ENCODE measurements around the gene INMT.

Gene INMT

DNA sequence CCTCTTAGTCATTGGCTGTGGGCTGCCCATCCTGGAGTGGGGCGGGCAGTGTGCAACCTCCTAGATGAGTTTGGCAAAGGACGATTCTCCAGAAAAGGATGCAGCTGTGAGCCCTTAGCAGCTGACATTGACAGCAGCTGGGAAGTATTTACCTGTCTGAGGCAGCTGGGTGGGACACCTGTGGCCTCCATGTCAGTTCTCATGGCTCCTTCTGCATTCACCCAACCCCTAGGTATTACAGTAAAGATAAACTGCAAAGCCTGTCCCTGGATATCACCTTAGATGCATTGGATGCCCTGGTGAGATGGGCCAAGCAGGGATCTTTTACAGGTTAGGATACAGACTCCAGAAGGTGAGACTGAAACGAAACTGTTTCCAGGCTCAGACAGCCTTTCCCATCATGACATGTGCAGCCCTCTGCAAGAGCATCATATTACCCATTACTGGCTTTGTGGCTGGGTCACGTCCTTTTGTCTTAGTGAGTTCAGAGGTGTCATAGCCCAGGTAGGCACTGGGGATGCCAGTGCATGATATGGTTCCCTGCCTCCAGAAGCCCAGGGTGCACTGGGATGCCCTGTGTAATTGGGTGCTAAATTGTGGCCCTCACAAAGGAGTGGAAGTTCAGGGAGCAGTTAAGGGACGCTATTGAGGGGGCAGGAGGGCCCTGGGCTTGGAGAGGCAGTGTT, 48.2 kb downstream of the INMT start:
- Histone ChIP-seq H3K9me3 (ENCODE audit: insufficient read depth, low read depth, low read length) (no peaks in the 10 kb centered on the region), H3K23ac (ENCODE audit: low read length) (no peak overlapping the region), H3K79me1 (ENCODE audit: low read length) (peaks cover 25% of the 10 kb centered on the region), H3K9ac (ENCODE audit: low read length) (no peak overlapping the region), H3K4me1 (ENCODE audit: control insufficient read depth in 1 of 2, insufficient read depth in 2 of 2, low read length in 2 of 2) (peaks cover 44 to 49% of the 10 kb centered on the region in 2 experiments), H4K8ac (ENCODE audit: low read depth, low read length) (no peak overlapping the region), H4K91ac (ENCODE audit: low read depth, low read length) (peak overlapping the region; percentile 16), H2AK5ac (ENCODE audit: low read length) (no peak overlapping the region), H3K4me3 (ENCODE audit: low read depth, low read length) (no peak overlapping the region), H3K4me2 (ENCODE audit: low read length) (no peak overlapping the region), H2BK120ac (ENCODE audit: insufficient read depth, low read length, poor library complexity) (no peak overlapping the region), H3K27me3 (ENCODE audit: insufficient read depth, low read length) (no peaks in the 10 kb centered on the region), H3K14ac (ENCODE audit: low read length) (no peak overlapping the region), H3K79me2 (ENCODE audit: control insufficient read depth, insufficient read depth, low read length, poor library complexity) (peaks cover 1% of the 10 kb centered on the region), H3K27ac (ENCODE audit: low read depth, low read length) (peak overlapping the region; percentile 10), H2AFZ (ENCODE audit: insufficient read depth, low read length, poor library complexity) (no peak overlapping the region), H3K36me3 (ENCODE audit: control insufficient read depth in 1 of 2, insufficient read depth in 2 of 2, low read length in 2 of 2) (peaks cover 2% of the 10 kb centered on the region in 2 experiments), H2BK12ac (ENCODE audit: low read length) (peak overlapping the region; percentile 11), H3K4ac (ENCODE audit: low read depth, low read length) (no peak overlapping the region), H3K18ac (ENCODE audit: low read length) (no peak overlapping the region), H2BK5ac (ENCODE audit: low read depth, low read length, poor library complexity) (no peak overlapping the region), H4K12ac (ENCODE audit: low read depth, low read length) (no peak overlapping the region)
- no CpG with 5 or more reads among the region's 5 CpGs for WGBS (ENCODE audit: extremely low coverage, insufficient coverage, insufficient read length)
- DNase-seq: no peak

DNA sequence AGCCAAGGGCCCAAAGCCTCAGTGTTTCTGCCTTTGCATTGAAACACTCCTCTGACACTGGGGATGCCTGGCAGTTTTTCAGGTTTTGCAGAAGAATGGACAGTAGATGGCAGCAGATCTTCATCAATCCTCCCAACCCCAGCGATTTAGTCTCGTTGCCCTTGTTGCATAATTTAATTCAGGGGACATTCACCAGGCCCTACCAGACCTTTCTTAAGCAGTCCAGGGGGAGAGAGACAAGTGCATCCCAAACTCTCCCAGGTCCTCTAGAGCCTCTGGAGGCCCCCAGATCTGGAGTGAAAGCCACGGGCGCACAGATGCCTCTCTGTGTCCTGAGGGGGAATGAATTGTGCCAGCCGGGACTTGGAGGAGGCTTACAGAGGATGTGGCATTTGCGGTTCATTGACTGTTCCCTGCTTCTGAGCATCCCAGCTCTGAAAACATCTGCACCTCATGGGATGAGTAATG, 48.9 kb downstream of the INMT start:
- Histone ChIP-seq H3K36me3 (ENCODE audit: control insufficient read depth in 1 of 2, insufficient read depth in 2 of 2, low read length in 2 of 2) (peaks cover 2% of the 10 kb centered on the region in 2 experiments), H3K9me3 (ENCODE audit: insufficient read depth, low read depth, low read length) (no peaks in the 10 kb centered on the region), H3K27me3 (ENCODE audit: insufficient read depth, low read length) (no peaks in the 10 kb centered on the region), H3K4me2 (ENCODE audit: low read length) (no peak overlapping the region), H4K91ac (ENCODE audit: low read depth, low read length) (no peak overlapping the region), H2AFZ (ENCODE audit: insufficient read depth, low read length, poor library complexity) (no peak overlapping the region), H3K27ac (ENCODE audit: low read depth, low read length) (no peak overlapping the region), H2AK5ac (ENCODE audit: low read length) (no peak overlapping the region), H2BK12ac (ENCODE audit: low read length) (no peak overlapping the region), H3K18ac (ENCODE audit: low read length) (no peak overlapping the region), H3K4me1 (ENCODE audit: control insufficient read depth in 1 of 2, insufficient read depth in 2 of 2, low read length in 2 of 2) (peaks cover 41 to 44% of the 10 kb centered on the region in 2 experiments), H4K12ac (ENCODE audit: low read depth, low read length) (no peak overlapping the region), H3K14ac (ENCODE audit: low read length) (no peak overlapping the region), H3K9ac (ENCODE audit: low read length) (no peak overlapping the region), H4K8ac (ENCODE audit: low read depth, low read length) (no peak overlapping the region), H3K23ac (ENCODE audit: low read length) (no peak overlapping the region), H2BK120ac (ENCODE audit: insufficient read depth, low read length, poor library complexity) (no peak overlapping the region), H3K4me3 (ENCODE audit: low read depth, low read length) (no peak overlapping the region), H3K4ac (ENCODE audit: low read depth, low read length) (no peak overlapping the region), H2BK5ac (ENCODE audit: low read depth, low read length, poor library complexity) (no peak overlapping the region), H3K79me1 (ENCODE audit: low read length) (peaks cover 21% of the 10 kb centered on the region), H3K79me2 (ENCODE audit: control insufficient read depth, insufficient read depth, low read length, poor library complexity) (peaks cover 1% of the 10 kb centered on the region)
- no CpG with 5 or more reads among the region's 6 CpGs for WGBS (ENCODE audit: extremely low coverage, insufficient coverage, insufficient read length)
- DNase-seq: peak; percentile 19 to 75

DNA sequence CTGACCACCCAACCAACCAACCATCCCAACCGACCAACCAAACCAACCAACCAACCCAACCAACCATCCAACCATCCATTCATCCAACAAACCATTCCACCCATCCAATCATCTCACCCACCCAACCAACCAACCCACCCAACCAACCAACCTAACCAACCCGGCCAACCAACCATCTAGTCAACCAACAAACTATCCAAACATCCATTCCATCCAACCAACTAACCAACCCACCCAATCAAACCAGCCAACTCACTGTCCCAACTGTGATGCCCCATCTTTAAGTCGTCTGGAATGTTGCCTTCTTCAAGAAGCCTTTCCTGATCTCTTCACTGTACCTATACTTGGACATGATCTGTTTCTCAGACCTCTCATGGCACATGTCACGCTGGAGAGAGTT, 50.9 kb downstream of the INMT start:
- no peak overlapping the region for H4K12ac ChIP-seq (ENCODE audit: low read depth, low read length)
- no peak overlapping the region for H2AFZ ChIP-seq (ENCODE audit: insufficient read depth, low read length, poor library complexity)
- H2BK12ac ChIP-seq (ENCODE audit: low read length): peak overlapping the region; percentile 32
- H2AK5ac ChIP-seq (ENCODE audit: low read length): no peak overlapping the region
- H3K18ac ChIP-seq (ENCODE audit: low read length): no peak overlapping the region
- H3K4me3 ChIP-seq (ENCODE audit: low read depth, low read length): no peak overlapping the region
- peaks cover 28 to 30% of the 10 kb centered on the region in 2 experiments for H3K4me1 ChIP-seq (ENCODE audit: control insufficient read depth in 1 of 2, insufficient read depth in 2 of 2, low read length in 2 of 2)
- DNase-seq: no peak
- H2BK5ac ChIP-seq (ENCODE audit: low read depth, low read length, poor library complexity): no peak overlapping the region
- H3K4ac ChIP-seq (ENCODE audit: low read depth, low read length): no peak overlapping the region
- no peak overlapping the region for H4K91ac ChIP-seq (ENCODE audit: low read depth, low read length)
- 100% methylated on average over 2 of the region's 4 CpGs for WGBS (ENCODE audit: extremely low coverage, insufficient coverage, insufficient read length)
- H3K23ac ChIP-seq (ENCODE audit: low read length): no peak overlapping the region
- H2BK120ac ChIP-seq (ENCODE audit: insufficient read depth, low read length, poor library complexity): no peak overlapping the region
- H3K9ac ChIP-seq (ENCODE audit: low read length): no peak overlapping the region
- no peak overlapping the region for H3K27ac ChIP-seq (ENCODE audit: low read depth, low read length)
- H3K9me3 ChIP-seq (ENCODE audit: insufficient read depth, low read depth, low read length): no peaks in the 10 kb centered on the region
- H4K8ac ChIP-seq (ENCODE audit: low read depth, low read length): no peak overlapping the region
- H3K79me2 ChIP-seq (ENCODE audit: control insufficient read depth, insufficient read depth, low read length, poor library complexity): no peaks in the 10 kb centered on the region
- H3K14ac ChIP-seq (ENCODE audit: low read length): no peak overlapping the region
- no peak overlapping the region for H3K4me2 ChIP-seq (ENCODE audit: low read length)
- no peaks in the 10 kb centered on the region for H3K27me3 ChIP-seq (ENCODE audit: insufficient read depth, low read length)
- no peaks in the 10 kb centered on the region for H3K36me3 ChIP-seq (ENCODE audit: control insufficient read depth in 1 of 2, insufficient read depth in 2 of 2, low read length in 2 of 2)
- peaks cover 8% of the 10 kb centered on the region for H3K79me1 ChIP-seq (ENCODE audit: low read length)

DNA sequence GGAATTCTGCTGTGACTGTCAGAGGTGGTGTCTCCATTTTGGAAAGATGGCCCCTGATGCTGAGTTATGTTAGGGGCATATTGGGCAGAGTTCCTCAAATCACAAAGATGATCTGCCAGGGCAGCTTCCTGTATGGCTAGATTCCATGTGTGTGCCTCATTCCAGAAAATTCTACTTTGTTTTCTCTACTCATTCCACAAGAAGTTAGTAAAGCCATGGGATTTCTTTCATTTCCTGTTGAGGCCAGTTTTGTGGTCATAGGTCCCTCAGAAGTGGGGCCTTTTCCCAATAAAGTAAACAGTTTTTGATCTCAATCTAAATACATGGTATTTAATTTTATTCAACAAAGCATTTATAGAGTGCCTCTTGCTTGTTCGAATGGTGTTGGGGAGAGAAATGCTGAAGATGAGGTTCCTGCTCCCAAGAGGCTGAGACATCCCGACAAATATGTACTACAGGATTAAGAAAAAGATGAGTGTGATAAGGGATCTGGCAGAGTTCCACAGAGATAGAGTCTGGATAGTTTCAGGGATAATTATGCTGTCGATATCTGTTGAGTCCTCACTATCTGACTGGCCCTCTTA, 52.2 kb downstream of the INMT start:
- no CpG with 5 or more reads among the region's 3 CpGs for WGBS (ENCODE audit: extremely low coverage, insufficient coverage, insufficient read length)
- no peak overlapping the region for H4K8ac ChIP-seq (ENCODE audit: low read depth, low read length)
- H3K4ac ChIP-seq (ENCODE audit: low read depth, low read length): peak overlapping the region; percentile 35

More for the DNA sequence above, 52.2 kb downstream of the INMT start:
- Histone ChIP-seq H3K23ac (ENCODE audit: low read length) (no peak overlapping the region), H2BK12ac (ENCODE audit: low read length) (peak overlapping the region; percentile 55), H3K14ac (ENCODE audit: low read length) (peak overlapping the region; percentile 20), H3K18ac (ENCODE audit: low read length) (peak overlapping the region; percentile 59), H4K12ac (ENCODE audit: low read depth, low read length) (no peak overlapping the region), H3K4me3 (ENCODE audit: low read depth, low read length) (no peak overlapping the region), H2BK5ac (ENCODE audit: low read depth, low read length, poor library complexity) (peak overlapping the region; percentile 26), H3K79me2 (ENCODE audit: control insufficient read depth, insufficient read depth, low read length, poor library complexity) (no peaks in the 10 kb centered on the region), H3K36me3 (ENCODE audit: control insufficient read depth in 1 of 2, insufficient read depth in 2 of 2, low read length in 2 of 2) (no peaks in the 10 kb centered on the region), H2AFZ (ENCODE audit: insufficient read depth, low read length, poor library complexity) (no peak overlapping the region), H2AK5ac (ENCODE audit: low read length) (no peak overlapping the region), H3K9me3 (ENCODE audit: insufficient read depth, low read depth, low read length) (no peaks in the 10 kb centered on the region), H3K4me2 (ENCODE audit: low read length) (no peak overlapping the region), H4K91ac (ENCODE audit: low read depth, low read length) (peak overlapping the region; percentile 70), H3K27ac (ENCODE audit: low read depth, low read length) (peak overlapping the region; percentile 43), H3K4me1 (ENCODE audit: control insufficient read depth in 1 of 2, insufficient read depth in 2 of 2, low read length in 2 of 2) (peaks cover 22 to 23% of the 10 kb centered on the region in 2 experiments), H3K9ac (ENCODE audit: low read length) (no peak overlapping the region), H3K79me1 (ENCODE audit: low read length) (peaks cover 6% of the 10 kb centered on the region), H3K27me3 (ENCODE audit: insufficient read depth, low read length) (no peaks in the 10 kb centered on the region), H2BK120ac (ENCODE audit: insufficient read depth, low read length, poor library complexity) (peak overlapping the region; percentile 61)
- peak in 1 of 2 donors; percentile 35 for DNase-seq

Data from trophoblast cell (in vitro differentiated cells and primary cell).